A549 (cell line): ENCODE results near the gene PLSCR5. TPM values are rescaled to one million over a fixed set of nuclear protein-coding genes. Genes with fewer than 3 reads are reported as not detected.

Experiments
- ATAC-seq, 2 experiments: fragments of 200-7000 bp in 1 of 2; fragments of >200 bp in 1 of 2; cut with Nextera tagmentation in 1 of 2; cut with Tn5 transposase in 1 of 2; 3 replicates each; pipeline versions ENCODE4 v1.8.0 to v1.9.1; 2018 to 2020; ENCODE audit warnings: mild to moderate bottlenecking in 1 of 2, moderate library complexity in 1 of 2
- CTCF ChIA-PET: fragments of 300-600 bp; sonication (Branson Sonifier 250); formaldehyde crosslinking; extraction: SDS; loops from one replicate; lab custom pipeline; 2021; ENCODE audit warnings: antibody characterized with exemption, inconsistent platforms; lab: Yijun Ruan, JAX
- POLR2A ChIA-PET: fragments of 350-600 bp; formaldehyde crosslinking; extraction: SDS; loops from one replicate; lab custom pipeline; 2021; ENCODE audit warnings: antibody characterized with exemption, inconsistent platforms; lab: Yijun Ruan, JAX
- DNase-seq, 2 experiments: peaks; one replicate each; pipeline versions ENCODE4 v3.0.0 to v3.0.0-alpha.2; 2011 to 2016; ENCODE audit warnings: low read depth in 1 of 2, low spot score in 1 of 2
- FAIRE-seq: peaks from 2 replicates; lab custom pipeline; 2011; peaks lifted over from hg19 to GRCh38; lab: Jason Lieb, UNC
- H3K27ac ChIP-seq, 2 experiments: fragments of >200 bp; sonication (Bioruptor Twin); formaldehyde crosslinking; 3 replicates each; pipeline ENCODE4 v1.5.1; 2016 to 2017
- H3K4me1 ChIP-seq: fragments of >200 bp; sonication (Bioruptor Twin); formaldehyde crosslinking; 3 replicates; pipeline ENCODE4 v1.6.1; 2016
- H3K4me2 ChIP-seq: fragments of >200 bp; sonication (Bioruptor Twin); formaldehyde crosslinking; 3 replicates; pipeline ENCODE4 v1.6.1; 2016
- H3K4me3 ChIP-seq: fragments of >200 bp; sonication (Bioruptor Twin); formaldehyde crosslinking; 3 replicates; pipeline ENCODE4 v1.5.1; 2016
- H3K9me3 ChIP-seq: fragments of >200 bp; sonication (Bioruptor Twin); formaldehyde crosslinking; 3 replicates; pipeline ENCODE4 v1.6.1; 2016
- BHLHE40 ChIP-seq: IDR thresholded peaks from 2 replicates; pipeline ENCODE4 v1.6.1; 2012; ENCODE audit warnings: low read depth, low read length, inconsistent platforms
- CHD2 ChIP-seq: fragments of 150-350 bp; IDR thresholded peaks from 2 replicates; pipeline ENCODE4 v1.6.1; 2014; ENCODE audit warnings: low read length; ENCODE audit not compliant: partially characterized antibody
- CHD4 ChIP-seq: fragments of 200-600 bp; sonication (generic); IDR thresholded peaks from 2 replicates; pipeline ENCODE4 v1.6.1; 2016; ENCODE audit warnings: antibody characterized with exemption, mild to moderate bottlenecking, borderline replicate concordance
- EP300 ChIP-seq, 2 experiments: fragments of >200 bp; sonication (Bioruptor Twin); formaldehyde crosslinking; IDR thresholded peaks; 2 replicates in 1 of 2; 3 replicates in 1 of 2; pipeline ENCODE4 v1.6.1; 2016 to 2017
- GATA3 ChIP-seq: IDR thresholded peaks from 2 replicates; pipeline ENCODE4 v1.6.1; 2012; ENCODE audit warnings: borderline replicate concordance
- HDAC2 ChIP-seq: fragments of 200-600 bp; sonication (generic); IDR thresholded peaks from 2 replicates; pipeline ENCODE4 v1.6.1; 2016
- HES2 ChIP-seq: fragments of >200 bp; sonication (Bioruptor Twin); formaldehyde crosslinking; IDR thresholded peaks from 2 replicates; pipeline ENCODE4 v1.6.1; 2016
- JUN ChIP-seq, 2 experiments: fragments of >200 bp; sonication (Bioruptor Twin); formaldehyde crosslinking; IDR thresholded peaks; 2 replicates in 1 of 2; 3 replicates in 1 of 2; pipeline ENCODE4 v1.6.1; 2016 to 2017
- JUNB ChIP-seq: fragments of >200 bp; sonication (Bioruptor Twin); formaldehyde crosslinking; IDR thresholded peaks from 2 replicates; pipeline ENCODE4 v1.6.1; 2016
- MAFK ChIP-seq: fragments of 450-650 bp; IDR thresholded peaks from 2 replicates; pipeline ENCODE4 v1.6.1; 2014; ENCODE audit not compliant: partially characterized antibody
- MAX ChIP-seq: IDR thresholded peaks from 2 replicates; pipeline ENCODE4 v1.6.1; 2012
- NFE2L2 ChIP-seq: fragments of 150-350 bp; conservative IDR thresholded peaks from 2 replicates; pipeline ENCODE4 v1.6.1; 2014; ENCODE audit warnings: low read length
- NR3C1 ChIP-seq: fragments of >200 bp; sonication (Bioruptor Twin); formaldehyde crosslinking; IDR thresholded peaks from 3 replicates; pipeline ENCODE4 v1.6.1; 2017
- PHF8 ChIP-seq: fragments of 200-600 bp; sonication (generic); IDR thresholded peaks from 2 replicates; pipeline ENCODE4 v1.6.1; 2016; ENCODE audit warnings: low read depth, mild to moderate bottlenecking, antibody characterized with exemption, moderate library complexity, borderline replicate concordance
- POLR2A ChIP-seq: IDR thresholded peaks from 2 replicates; pipeline ENCODE4 v1.6.1; 2012; ENCODE audit warnings: mild to moderate bottlenecking, low read length
- RAD21 ChIP-seq, 2 experiments: fragments of >200 bp in 1 of 2; sonication (Bioruptor Twin) in 1 of 2; formaldehyde crosslinking in 1 of 2; IDR thresholded peaks in 1 of 2; conservative IDR thresholded peaks in 1 of 2; 2 replicates in 1 of 2; 3 replicates in 1 of 2; pipeline ENCODE4 v1.6.1; 2012 to 2018; ENCODE audit warnings: inconsistent platforms in 1 of 2
- RARB ChIP-seq: fragments of 250-450 bp; sonication (Bioruptor Pico); IDR thresholded peaks from 2 replicates; pipeline ENCODE4 v1.8.0; 2021; ENCODE audit warnings: mild to moderate bottlenecking, moderate library complexity
- RCOR1 ChIP-seq: fragments of 150-350 bp; IDR thresholded peaks from 2 replicates; pipeline ENCODE4 v1.6.1; 2014; ENCODE audit warnings: antibody characterized with exemption, low read length, low read depth
- RFX5 ChIP-seq: fragments of 450-650 bp; IDR thresholded peaks from 2 replicates; pipeline ENCODE4 v1.7.1; 2014; ENCODE audit warnings: antibody characterized with exemption, mild to moderate bottlenecking, moderate library complexity
- SMC3 ChIP-seq: fragments of >200 bp; sonication (Bioruptor Twin); formaldehyde crosslinking; IDR thresholded peaks from 3 replicates; pipeline ENCODE4 v1.6.1; 2018; ENCODE audit warnings: inconsistent platforms
- TFCP2L1 ChIP-seq: fragments of 250-450 bp; sonication (Bioruptor Pico); IDR thresholded peaks from 2 replicates; pipeline ENCODE4 v1.5.0; 2021; ENCODE audit warnings: mild to moderate bottlenecking
- TP53 ChIP-seq: fragments of 250-450 bp; sonication (Bioruptor Pico); IDR thresholded peaks from 2 replicates; pipeline ENCODE4 v1.5.0; 2021; ENCODE audit warnings: mild to moderate bottlenecking, moderate library complexity
- USF2 ChIP-seq: fragments of 450-650 bp; IDR thresholded peaks from 2 replicates; pipeline ENCODE4 v1.6.1; 2014; ENCODE audit warnings: antibody characterized with exemption
- ZSCAN20 ChIP-seq: fragments of 250-450 bp; sonication (Bioruptor Pico); IDR thresholded peaks from 2 replicates; pipeline ENCODE4 v1.8.0; 2022; ENCODE audit warnings: mild to moderate bottlenecking, moderate library complexity
- WGBS: methylation state at CpG from one replicate; pipeline ENCODE4 v1.1.6; 2017; ENCODE audit errors: missing lambda C conversion rate; 5-methylcytosine and 5-hydroxymethylcytosine counted together
- polyA plus RNA-seq, 4 experiments: library from polyadenylated mRNA; depleted of rRNA in 3 of 4; stranded (reverse); fragments of >200 nt; fragmentation: RNase III in 1 of 4; extraction: RNeasy Plus Mini Kit Qiagen cat#74134 plus additional on column Dnase treatment in 1 of 4; gene quantifications; 2 replicates in 3 of 4; 3 replicates in 1 of 4; pipeline ENCODE4 v1.2.3, GENCODE V29; 2011 to 2017

Gene PLSCR5
- polyA plus RNA-seq, 2 of the 4 experiments (the other 2 are of a cell fraction): not detected

- Histone ChIP-seq H3K9me3 (no peaks in the 10 kb centered on the region), H3K27ac (no peak overlapping the region), H3K4me3 (no peak overlapping the region), H3K4me1 (no peaks in the 10 kb centered on the region), H3K4me2 (no peak overlapping the region)
- DNase-seq (no peak), ATAC-seq (no peak), FAIRE-seq (no peak)
- 0% methylated on average over 1 of the region's 1 CpG for WGBS
- no peak for TF ChIP-seq CHD2
- no peak for TF ChIP-seq SMC3
- no peak for TF ChIP-seq RFX5
- no peak for TF ChIP-seq JUNB
- ChIA-PET POLR2A (no interaction called here), CTCF (interaction anchor here (0.8 to 1.9 kb wide), 4 partner anchors 15 to 1445 kb away, joined by 3 to 5 read pairs (median 4); no protein-coding TSS in a partner anchor)
Measured at GRCh38 chr3:146561879-146562278, 43.3 kb downstream of the PLSCR5 start.

DNA sequence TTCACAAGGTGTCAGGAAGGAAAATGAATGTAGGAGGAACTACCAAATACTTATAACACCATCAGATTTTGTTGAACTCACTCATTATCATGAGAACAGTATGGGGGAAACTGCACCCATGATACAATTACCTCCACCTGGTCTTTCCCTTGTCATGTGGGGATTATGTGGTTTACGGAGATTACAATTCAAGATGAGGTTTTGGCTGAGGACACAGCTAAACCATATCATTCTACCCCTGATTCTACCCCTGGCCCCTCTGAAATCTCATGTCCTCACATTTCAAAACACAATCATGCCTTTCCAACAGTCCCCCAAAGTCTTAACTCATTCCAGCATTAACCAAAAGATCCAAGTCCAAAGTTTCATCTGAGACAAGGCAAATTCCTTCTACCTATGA lies 43.7 kb downstream of the PLSCR5 start:
- ChIA-PET POLR2A (no interaction called here), CTCF (interaction anchor here (0.8 to 1.9 kb wide), 4 partner anchors 16 to 1444 kb away, joined by 3 to 5 read pairs (median 4); no protein-coding TSS in a partner anchor)
- 88% methylated on average over 1 of the region's 1 CpG for WGBS
- no peaks in the 10 kb centered on the region for H3K9me3 ChIP-seq
- no peak for ATAC-seq
- DNase-seq: no peak
- no peak overlapping the region for H3K27ac ChIP-seq
- no peaks in the 10 kb centered on the region for H3K4me1 ChIP-seq
- no peak for TF ChIP-seq RCOR1
- TF ChIP-seq CHD4: no peak
- no peak for TF ChIP-seq EP300 (IDR thresholded peaks at IDR 0.05)
- no peak for TF ChIP-seq ZSCAN20 (CRISPR knock-in tag)
- no peak for TF ChIP-seq HES2
- TF ChIP-seq TFCP2L1: no peak
- no peak for TF ChIP-seq BHLHE40
- no peak for TF ChIP-seq TP53 (CRISPR knock-in tag)
- TF ChIP-seq RAD21 (conservative IDR thresholded peaks at IDR 0.05 in 1 of 2, IDR thresholded peaks at IDR 0.05 in 1 of 2): no peak
- no peak for TF ChIP-seq NR3C1
- no peak overlapping the region for H3K4me2 ChIP-seq
- no peak for FAIRE-seq
- H3K4me3 ChIP-seq: no peak overlapping the region

GRCh38 chr3:146560678-146561077 lies 44.5 kb downstream of the PLSCR5 start:
- Histone ChIP-seq H3K4me1 (no peaks in the 10 kb centered on the region), H3K9me3 (no peaks in the 10 kb centered on the region), H3K4me3 (no peak overlapping the region), H3K27ac (no peak overlapping the region), H3K4me2 (no peak overlapping the region)
- CTCF ChIA-PET: interaction anchor here (1.0 to 1.7 kb wide), 3 partner anchors 9 to 18 kb away, joined by 3 to 6 read pairs (median 3); no protein-coding TSS in a partner anchor
- ATAC-seq (no peak), FAIRE-seq (peak; percentile 43), DNase-seq (no peak)
- 66% methylated on average over 2 of the region's 2 CpGs for whole genome bisulfite sequencing
- POLR2A ChIA-PET: no interaction called here
- TF ChIP-seq PHF8 (no peak), HDAC2 (no peak), USF2 (no peak), GATA3 (no peak), SMC3 (no peak), POLR2A (no peak), JUN (IDR thresholded peaks at IDR 0.05) (no peak), MAFK (no peak), RARB (CRISPR knock-in tag) (no peak), RFX5 (no peak), CHD2 (no peak), MAX (no peak), RAD21 (conservative IDR thresholded peaks at IDR 0.05 in 1 of 2, IDR thresholded peaks at IDR 0.05 in 1 of 2) (no peak), JUNB (no peak), EP300 (IDR thresholded peaks at IDR 0.05) (no peak), CHD4 (no peak), NFE2L2 (no peak), TFCP2L1 (no peak)
